Activated T-helper 17 cell treated with anti-CD3 and anti-CD28 coated beads, Interleukin-2, amount 50 U/mL, for 72 hours (primary cell): ENCODE measurements around the gene CTNNA3. TPM values are rescaled to one million over a fixed set of nuclear protein-coding genes. Genes with fewer than 3 reads are reported as not detected.

Experiments used
- ATAC-seq: fragments of 150-1000 bp; cut with Tn5 transposase; replicated peaks from 2 replicates; pipeline ENCODE4 v1.10.0; 2021; ENCODE audit warnings: mild to moderate bottlenecking, moderate library complexity
- H3K27ac Mint-ChIP-seq: one replicate; pipeline ENCODE4 v1.8.0; 2022; ENCODE audit warnings: mixed read lengths
- H3K27me3 Mint-ChIP-seq: one replicate; pipeline ENCODE4 v1.8.0; 2022; ENCODE audit warnings: mixed read lengths
- H3K36me3 Mint-ChIP-seq: one replicate; pipeline ENCODE4 v1.8.0; 2022; ENCODE audit warnings: low read depth, mild to moderate bottlenecking, mixed read lengths
- H3K4me1 Mint-ChIP-seq: one replicate; pipeline ENCODE4 v1.8.0; 2022; ENCODE audit warnings: mixed read lengths
- H3K4me3 Mint-ChIP-seq: one replicate; pipeline ENCODE4 v1.8.0; 2022; ENCODE audit warnings: mild to moderate bottlenecking, mixed read lengths
- H3K9me3 Mint-ChIP-seq: one replicate; pipeline ENCODE4 v1.8.0; 2022; ENCODE audit warnings: mixed read lengths
- total RNA-seq, 2 donors: library from RNA; stranded (reverse); gene quantifications; one replicate each; pipeline ENCODE4 v1.2.3, GENCODE V29; 2022

Gene CTNNA3
- total RNA-seq, 2 donors from 2014 or later = 5.7 TPM; not detected in 1

GRCh38 chr10:66273966-66274519 lies 1422.0 kb downstream of the CTNNA3 start:
- peaks cover 3% of the 10 kb centered on the region for H3K27me3 Mint-ChIP-seq
- no peak for ATAC-seq
- no peak overlapping the region for H3K27ac Mint-ChIP-seq
- no peaks in the 10 kb centered on the region for H3K4me1 Mint-ChIP-seq
- H3K36me3 Mint-ChIP-seq = no peaks in the 10 kb centered on the region
- H3K4me3 Mint-ChIP-seq = no peak overlapping the region
- no peaks in the 10 kb centered on the region for H3K9me3 Mint-ChIP-seq

- Mint-ChIP-seq H3K9me3 (peaks cover 5% of the 10 kb centered on the region), H3K27ac (no peak overlapping the region), H3K4me1 (no peaks in the 10 kb centered on the region), H3K4me3 (no peak overlapping the region), H3K27me3 (peaks cover 3% of the 10 kb centered on the region), H3K36me3 (no peaks in the 10 kb centered on the region)
- ATAC-seq = no peak
Observed at GRCh38 chr10:66265398-66265797, 1430.6 kb downstream of the CTNNA3 start.

GRCh38 chr10:66259836-66260235 lies 1436.2 kb downstream of the CTNNA3 start:
- ATAC-seq = no peak
- H3K9me3 Mint-ChIP-seq = no peaks in the 10 kb centered on the region
- no peak overlapping the region for H3K4me3 Mint-ChIP-seq
- no peaks in the 10 kb centered on the region for H3K27me3 Mint-ChIP-seq
- H3K4me1 Mint-ChIP-seq = no peaks in the 10 kb centered on the region
- no peaks in the 10 kb centered on the region for H3K36me3 Mint-ChIP-seq
- H3K27ac Mint-ChIP-seq = no peak overlapping the region

- Mint-ChIP-seq H3K27me3 (no peaks in the 10 kb centered on the region), H3K36me3 (no peaks in the 10 kb centered on the region), H3K4me1 (no peaks in the 10 kb centered on the region), H3K4me3 (no peak overlapping the region), H3K27ac (no peak overlapping the region), H3K9me3 (no peaks in the 10 kb centered on the region)
- no peak for ATAC-seq
Observed at GRCh38 chr10:66258693-66259092, 1437.3 kb downstream of the CTNNA3 start.

- Mint-ChIP-seq H3K9me3 (no peaks in the 10 kb centered on the region), H3K4me1 (no peaks in the 10 kb centered on the region), H3K4me3 (no peak overlapping the region), H3K27me3 (no peaks in the 10 kb centered on the region), H3K27ac (no peak overlapping the region), H3K36me3 (no peaks in the 10 kb centered on the region)
- no peak for ATAC-seq
Observed at GRCh38 chr10:66257801-66258200, 1438.2 kb downstream of the CTNNA3 start.

- H3K4me1 Mint-ChIP-seq = no peaks in the 10 kb centered on the region
- H3K9me3 Mint-ChIP-seq = peaks cover 4% of the 10 kb centered on the region
Observed at GRCh38 chr10:66252986-66253385, 1443.0 kb downstream of the CTNNA3 start.

GRCh38 chr10:66246177-66246576 lies 1449.8 kb downstream of the CTNNA3 start:
- Mint-ChIP-seq H3K27ac (no peak overlapping the region), H3K4me3 (no peak overlapping the region)
- no peak for ATAC-seq

More at GRCh38 chr10:66252986-66253385, 1443.0 kb downstream of the CTNNA3 start:
- H3K4me3 Mint-ChIP-seq = no peak overlapping the region
- no peak for ATAC-seq
- no peak overlapping the region for H3K27ac Mint-ChIP-seq
- H3K36me3 Mint-ChIP-seq = no peaks in the 10 kb centered on the region
- no peaks in the 10 kb centered on the region for H3K27me3 Mint-ChIP-seq

GRCh38 chr10:66244953-66245352 lies 1451.0 kb downstream of the CTNNA3 start:
- no peak for ATAC-seq
- peaks cover 4% of the 10 kb centered on the region for H3K9me3 Mint-ChIP-seq
- H3K4me3 Mint-ChIP-seq = no peak overlapping the region
- no peak overlapping the region for H3K27ac Mint-ChIP-seq
- no peaks in the 10 kb centered on the region for H3K27me3 Mint-ChIP-seq
- H3K36me3 Mint-ChIP-seq = no peaks in the 10 kb centered on the region
- H3K4me1 Mint-ChIP-seq = no peaks in the 10 kb centered on the region

More at GRCh38 chr10:66246177-66246576, 1449.8 kb downstream of the CTNNA3 start:
- no peaks in the 10 kb centered on the region for H3K27me3 Mint-ChIP-seq
- no peaks in the 10 kb centered on the region for H3K36me3 Mint-ChIP-seq
- H3K4me1 Mint-ChIP-seq = no peaks in the 10 kb centered on the region
- peaks cover 4% of the 10 kb centered on the region for H3K9me3 Mint-ChIP-seq

GRCh38 chr10:66242885-66243284 lies 1453.1 kb downstream of the CTNNA3 start:
- Mint-ChIP-seq H3K4me1 (no peaks in the 10 kb centered on the region), H3K27ac (no peak overlapping the region), H3K4me3 (no peak overlapping the region), H3K27me3 (no peaks in the 10 kb centered on the region), H3K9me3 (no peaks in the 10 kb centered on the region), H3K36me3 (no peaks in the 10 kb centered on the region)
- no peak for ATAC-seq

- ATAC-seq = no peak
- no peak overlapping the region for H3K27ac Mint-ChIP-seq
Observed at GRCh38 chr10:66239062-66239461, 1456.9 kb downstream of the CTNNA3 start.

GRCh38 chr10:66238343-66238742 lies 1457.7 kb downstream of the CTNNA3 start:
- no peak for ATAC-seq
- no peaks in the 10 kb centered on the region for H3K4me1 Mint-ChIP-seq
- no peaks in the 10 kb centered on the region for H3K9me3 Mint-ChIP-seq
- no peak overlapping the region for H3K4me3 Mint-ChIP-seq
- H3K27me3 Mint-ChIP-seq = peaks cover 7% of the 10 kb centered on the region
- no peak overlapping the region for H3K27ac Mint-ChIP-seq
- no peaks in the 10 kb centered on the region for H3K36me3 Mint-ChIP-seq

More at GRCh38 chr10:66239062-66239461, 1456.9 kb downstream of the CTNNA3 start:
- Mint-ChIP-seq H3K36me3 (no peaks in the 10 kb centered on the region), H3K4me3 (no peak overlapping the region), H3K4me1 (no peaks in the 10 kb centered on the region), H3K27me3 (peaks cover 7% of the 10 kb centered on the region), H3K9me3 (no peaks in the 10 kb centered on the region)

- no peaks in the 10 kb centered on the region for H3K4me1 Mint-ChIP-seq
- H3K4me3 Mint-ChIP-seq = no peak overlapping the region
- no peaks in the 10 kb centered on the region for H3K36me3 Mint-ChIP-seq
- no peak for ATAC-seq
- H3K27me3 Mint-ChIP-seq = peaks cover 7% of the 10 kb centered on the region
- H3K9me3 Mint-ChIP-seq = peaks cover 5% of the 10 kb centered on the region
- no peak overlapping the region for H3K27ac Mint-ChIP-seq
Observed at GRCh38 chr10:66234872-66235271, 1461.1 kb downstream of the CTNNA3 start.

- no peak overlapping the region for H3K4me3 Mint-ChIP-seq
- no peaks in the 10 kb centered on the region for H3K4me1 Mint-ChIP-seq
- no peak for ATAC-seq
- peaks cover 21% of the 10 kb centered on the region for H3K9me3 Mint-ChIP-seq
- H3K27me3 Mint-ChIP-seq = no peaks in the 10 kb centered on the region
- no peak overlapping the region for H3K27ac Mint-ChIP-seq
- H3K36me3 Mint-ChIP-seq = no peaks in the 10 kb centered on the region
Observed at GRCh38 chr10:66228887-66229286, 1467.1 kb downstream of the CTNNA3 start.

GRCh38 chr10:66223656-66224055 lies 1472.3 kb downstream of the CTNNA3 start:
- Mint-ChIP-seq H3K27ac (no peak overlapping the region), H3K4me3 (no peak overlapping the region), H3K9me3 (peaks cover 9% of the 10 kb centered on the region), H3K4me1 (peaks cover 4% of the 10 kb centered on the region), H3K27me3 (no peaks in the 10 kb centered on the region), H3K36me3 (no peaks in the 10 kb centered on the region)
- ATAC-seq = no peak

GRCh38 chr10:66222462-66223046 lies 1473.4 kb downstream of the CTNNA3 start:
- H3K36me3 Mint-ChIP-seq = no peaks in the 10 kb centered on the region
- no peak for ATAC-seq
- peaks cover 9% of the 10 kb centered on the region for H3K9me3 Mint-ChIP-seq
- no peaks in the 10 kb centered on the region for H3K27me3 Mint-ChIP-seq
- H3K4me1 Mint-ChIP-seq = peaks cover 10% of the 10 kb centered on the region
- no peak overlapping the region for H3K4me3 Mint-ChIP-seq
- H3K27ac Mint-ChIP-seq = no peak overlapping the region
